ENCODE measurements around the gene OR1C1. TPM values are rescaled to one million over a fixed set of nuclear protein-coding genes. Genes with fewer than 3 reads are reported as not detected.

Gene OR1C1
- total RNA-seq, 1 donor from 2014 or later, result not detected

Other genes starting within 250 kb of the OR1C1 start
- gene OR2C3, start 224.1 kb downstream of the OR1C1 start, total RNA-seq, result not detected
- gene GCSAML, start 211.4 kb downstream of the OR1C1 start, total RNA-seq, result 1.2 TPM
- gene OR2G2, start 172.2 kb downstream of the OR1C1 start, total RNA-seq, result not detected
- not detected for gene OR2G3, start 155.0 kb downstream of the OR1C1 start, total RNA-seq
- gene OR13G1, start 80.8 kb downstream of the OR1C1 start, total RNA-seq, result not detected
- not detected for gene OR6F1, start 43.9 kb downstream of the OR1C1 start, total RNA-seq
- gene OR14K1, start 21.9 kb downstream of the OR1C1 start, total RNA-seq, result not detected
- gene OR14A2, start 12.4 kb downstream of the OR1C1 start, total RNA-seq, result not detected
- gene OR14A16, start 63.6 kb upstream of the OR1C1 start, total RNA-seq, result not detected
- gene OR11L1, start 81.3 kb upstream of the OR1C1 start, total RNA-seq, result not detected
- gene TRIM58, start 96.6 kb upstream of the OR1C1 start, total RNA-seq, result 22.9 TPM
- 6.3 TPM for gene OR2W3, start 135.0 kb upstream of the OR1C1 start, total RNA-seq
- gene OR2T8, start 159.7 kb upstream of the OR1C1 start, total RNA-seq, result 0.40 TPM
- gene OR2AJ1, start 164.3 kb upstream of the OR1C1 start, total RNA-seq, result 0.22 TPM
- gene OR2L8, start 188.3 kb upstream of the OR1C1 start, total RNA-seq, result 0.53 TPM
- not detected for gene OR2AK2, start 204.7 kb upstream of the OR1C1 start, total RNA-seq